HepG2 (cell line): Measurements from ENCODE around the gene AGER. TPM values are rescaled to one million over a fixed set of nuclear protein-coding genes. Genes with fewer than 3 reads are reported as not detected.

Source experiments
- AKAP8 ChIP-seq: sonication (generic); formaldehyde crosslinking; IDR thresholded peaks from 2 replicates; pipeline ENCODE4 v1.5.1; 2020; ENCODE audit warnings: mild to moderate bottlenecking, missing genetic modification reagents
- ATF6 ChIP-seq: sonication (generic); formaldehyde crosslinking; conservative IDR thresholded peaks from 2 replicates; pipeline ENCODE4 v1.4.0; 2020; ENCODE audit warnings: missing genetic modification reagents
- CREB3 ChIP-seq: sonication (generic); formaldehyde crosslinking; IDR thresholded peaks from 2 replicates; pipeline ENCODE4 v1.5.0; 2020; ENCODE audit warnings: missing genetic modification reagents
- FOXM1 ChIP-seq: sonication (generic); formaldehyde crosslinking; IDR thresholded peaks from 2 replicates; pipeline ENCODE4 v1.5.0; 2020; ENCODE audit warnings: missing genetic modification reagents
- KIAA2018 ChIP-seq: sonication (generic); formaldehyde crosslinking; IDR thresholded peaks from 2 replicates; pipeline ENCODE4 v1.5.0; 2020; ENCODE audit warnings: mild to moderate bottlenecking, missing genetic modification reagents, borderline replicate concordance
- NONO ChIP-seq, 2 experiments: fragments of 450-650 bp in 1 of 2; sonication (generic) in 1 of 2; formaldehyde crosslinking in 1 of 2; IDR thresholded peaks in 1 of 2; conservative IDR thresholded peaks in 1 of 2; 2 replicates each; pipeline versions ENCODE4 v1.6.1 to v1.8.0; 2017 to 2022; ENCODE audit warnings: mild to moderate bottlenecking in 1 of 2, missing genetic modification reagents in 1 of 2, moderate library complexity in 1 of 2
- NR2C2 ChIP-seq: sonication (generic); formaldehyde crosslinking; IDR thresholded peaks from 2 replicates; pipeline ENCODE4 v1.4.0; 2020; ENCODE audit warnings: missing genetic modification reagents, mild to moderate bottlenecking, moderate library complexity, borderline replicate concordance
- ZMYM2 ChIP-seq: sonication (generic); formaldehyde crosslinking; IDR thresholded peaks from 2 replicates; pipeline ENCODE4 v1.8.0; 2022; ENCODE audit warnings: mild to moderate bottlenecking, missing genetic modification reagents
- ZNF235 ChIP-seq: sonication (generic); formaldehyde crosslinking; IDR thresholded peaks from 2 replicates; pipeline ENCODE4 v1.8.1; 2023; ENCODE audit warnings: mild to moderate bottlenecking, missing genetic modification reagents, borderline replicate concordance
- ZNF33A ChIP-seq: sonication (generic); formaldehyde crosslinking; IDR thresholded peaks from 2 replicates; pipeline ENCODE4 v1.5.1; 2020; ENCODE audit warnings: missing genetic modification reagents, mild to moderate bottlenecking, moderate library complexity, borderline replicate concordance
- ZNF451 ChIP-seq: sonication (generic); formaldehyde crosslinking; IDR thresholded peaks from 2 replicates; pipeline ENCODE4 v1.5.0; 2020; ENCODE audit warnings: mild to moderate bottlenecking, missing genetic modification reagents
- ZNF513 ChIP-seq: sonication (generic); formaldehyde crosslinking; conservative IDR thresholded peaks from 2 replicates; pipeline ENCODE4 v1.5.0; 2020; ENCODE audit warnings: missing genetic modification reagents
- ZNF577 ChIP-seq: sonication (generic); formaldehyde crosslinking; IDR thresholded peaks from 2 replicates; pipeline ENCODE4 v1.4.0; 2020; ENCODE audit warnings: mild to moderate bottlenecking, low read depth, missing genetic modification reagents, borderline replicate concordance
- ZNF747 ChIP-seq: sonication (generic); formaldehyde crosslinking; IDR thresholded peaks from 2 replicates; pipeline ENCODE4 v1.8.1; 2023; ENCODE audit warnings: missing genetic modification reagents, mild to moderate bottlenecking, borderline replicate concordance
- polyA plus RNA-seq, 8 experiments: library from polyadenylated mRNA; depleted of rRNA in 3 of 8; stranded (reverse) in 7 of 8; unstranded in 1 of 8; fragments of >200 nt; fragmentation: Illumina TruSeq in 4 of 8; extraction: Trizol in 4 of 8; gene quantifications; 2 replicates each; pipeline versions ENCODE4 v1.2.1 to v1.2.3, GENCODE V29; 2011 to 2016; ENCODE audit warnings: low read depth in 4 of 8, missing spikeins in 1 of 8, mixed read lengths in 1 of 8; ENCODE audit not compliant: insufficient read depth in 1 of 8
- total RNA-seq, 5 experiments: library from RNA; depleted of rRNA; stranded (reverse); fragments of >200 nt; fragmentation: Illumina TruSeq; extraction: Trizol; gene quantifications; 2 replicates each; pipeline ENCODE4 v1.2.3, GENCODE V29; 2016; ENCODE audit warnings: low read depth in 1 of 5

AGER gene
- total and polyA plus RNA-seq, 2 of the 13 experiments (the other 11 are each of a cell fraction or from before 2014, with no cell fraction given): 1.9 to 5.1 TPM

- TF ChIP-seq ZNF235: 0 out of 2 replicates have a peak, but pooled peaks have one; percentile 20
- peak; percentile 73; the same call in 1 of the 2 replicates for TF ChIP-seq KIAA2018 (CRISPR knock-in tag)
- TF ChIP-seq ZNF451: no peak
- no peak for TF ChIP-seq AKAP8
- no peak for TF ChIP-seq ZNF577 (CRISPR knock-in tag)
- no peak for TF ChIP-seq ZNF513 (CRISPR knock-in tag)
- no peak for TF ChIP-seq ATF6 (CRISPR knock-in tag)
- peak; percentile 93 for TF ChIP-seq NR2C2 (CRISPR knock-in tag)
- TF ChIP-seq CREB3 (CRISPR knock-in tag): no peak
- peak; percentile 68; the same call in 1 of the 2 replicates for TF ChIP-seq ZNF747 (CRISPR knock-in tag)
- TF ChIP-seq ZMYM2 (CRISPR knock-in tag): no peak
- no peak for TF ChIP-seq ZNF33A (CRISPR knock-in tag)
- no peak for TF ChIP-seq NONO (IDR thresholded peaks at IDR 0.05)
- TF ChIP-seq NONO (CRISPR knock-in tag; conservative IDR thresholded peaks at IDR 0.05): peak; percentile 74
- 0 out of 2 replicates have a peak, but pooled peaks have one; percentile 21 for TF ChIP-seq FOXM1 (CRISPR knock-in tag)
These were observed 30.2 kb downstream of the AGER start, which contains the start of gene PPT2 (continued) for GRCh38 chr6:32153564-32154513.
